Skeletal muscle tissue (tissue), 4 donors: ENCODE data around the gene EIF2S2. TPM values are rescaled to one million over a fixed set of nuclear protein-coding genes. Genes with fewer than 3 reads are reported as not detected.
"Not testable (repeated sequence)": the region's sequence is repeated elsewhere in the genome, so short reads cannot be mapped to it uniquely, and the experiment has no call there.

Source experiments
- H3K27ac ChIP-seq: one replicate; pipeline ENCODE4 v1.7.0; 2013; ENCODE audit warnings: mild to moderate bottlenecking, low read depth, low read length, inconsistent platforms
- H3K27me3 ChIP-seq, 3 donors: one replicate each; pipeline ENCODE4 v1.7.0; 2013; ENCODE audit warnings: low read length in 3 of 3; ENCODE audit not compliant: control insufficient read depth in 3 of 3, insufficient read depth in 3 of 3
- H3K36me3 ChIP-seq, 3 donors: one replicate each; pipeline ENCODE4 v1.7.0; 2013; ENCODE audit warnings: low read length in 3 of 3; ENCODE audit not compliant: control insufficient read depth in 3 of 3, insufficient read depth in 3 of 3
- H3K4me1 ChIP-seq, 3 donors: one replicate each; pipeline ENCODE4 v1.7.0; 2013; ENCODE audit warnings: low read length in 3 of 3, mild to moderate bottlenecking in 3 of 3; ENCODE audit not compliant: control insufficient read depth in 3 of 3, insufficient read depth in 3 of 3
- H3K4me3 ChIP-seq, 3 donors: one replicate each; pipeline ENCODE4 v1.7.0; 2013; ENCODE audit warnings: low read length in 3 of 3
- H3K9ac ChIP-seq, 3 donors: one replicate each; pipeline ENCODE4 v1.7.0; 2013; ENCODE audit warnings: low read length in 3 of 3, mild to moderate bottlenecking in 3 of 3, moderate library complexity in 2 of 3, low read depth in 1 of 3
- H3K9me3 ChIP-seq, 3 donors: one replicate each; pipeline ENCODE4 v1.7.0; 2013; ENCODE audit warnings: low read length in 3 of 3; ENCODE audit not compliant: control insufficient read depth in 3 of 3
- total RNA-seq: library from RNA; depleted of rRNA; stranded (reverse); fragments of >200 nt; gene quantifications from one replicate; pipeline ENCODE4 v1.2.3, GENCODE V29; 2014
- donor health status: Osteomylitis.

The EIF2S2 gene
- total RNA-seq, 1 donor from 2014 or later: 35.5 TPM

GRCh38 chr20:34135525-34136275, 23.7 kb upstream of the EIF2S2 start:
- H3K4me3 ChIP-seq, H3K36me3 ChIP-seq, H3K27ac ChIP-seq, H3K4me1 ChIP-seq, H3K9me3 ChIP-seq, H3K27me3 ChIP-seq, H3K9ac ChIP-seq: not testable (repeated sequence)

- not testable (repeated sequence) for H3K9me3 ChIP-seq, H3K36me3 ChIP-seq, H3K27ac ChIP-seq, H3K9ac ChIP-seq, H3K4me3 ChIP-seq, H3K4me1 ChIP-seq, H3K27me3 ChIP-seq
These were observed 21.4 kb upstream of the EIF2S2 start for GRCh38 chr20:34133365-34133860.

- not testable (repeated sequence) for H3K9ac ChIP-seq, H3K4me3 ChIP-seq
These were observed 20.9 kb upstream of the EIF2S2 start for GRCh38 chr20:34132943-34133342.

DNA sequence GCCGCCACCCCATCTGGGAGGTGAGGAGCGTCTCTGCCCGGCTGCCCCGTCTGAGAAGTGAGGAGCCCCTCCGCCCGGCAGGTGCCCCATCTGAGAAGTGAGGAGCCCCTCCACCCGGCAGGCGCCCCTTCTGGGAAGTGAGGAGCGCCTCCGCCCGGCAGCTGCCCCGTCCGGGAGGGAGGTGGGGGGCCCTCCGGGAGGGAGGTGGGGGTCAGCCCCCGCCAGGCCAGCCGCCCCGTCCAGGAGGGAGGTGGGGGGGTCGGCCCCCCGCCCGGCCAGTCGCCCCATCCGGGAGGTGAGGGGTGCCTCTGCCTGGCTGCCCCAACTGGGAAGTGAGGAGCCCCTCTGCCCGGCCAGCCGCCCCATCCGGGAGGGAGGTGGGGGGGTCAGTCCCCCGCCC, 20.4 kb upstream of the EIF2S2 start:
- H3K4me1 ChIP-seq, H3K9me3 ChIP-seq, H3K9ac ChIP-seq, H3K27ac ChIP-seq, H3K27me3 ChIP-seq, H3K36me3 ChIP-seq, H3K4me3 ChIP-seq: not testable (repeated sequence)

More at GRCh38 chr20:34132943-34133342, 20.9 kb upstream of the EIF2S2 start:
- not testable (repeated sequence) for H3K27ac ChIP-seq, H3K36me3 ChIP-seq, H3K4me1 ChIP-seq, H3K27me3 ChIP-seq, H3K9me3 ChIP-seq

DNA sequence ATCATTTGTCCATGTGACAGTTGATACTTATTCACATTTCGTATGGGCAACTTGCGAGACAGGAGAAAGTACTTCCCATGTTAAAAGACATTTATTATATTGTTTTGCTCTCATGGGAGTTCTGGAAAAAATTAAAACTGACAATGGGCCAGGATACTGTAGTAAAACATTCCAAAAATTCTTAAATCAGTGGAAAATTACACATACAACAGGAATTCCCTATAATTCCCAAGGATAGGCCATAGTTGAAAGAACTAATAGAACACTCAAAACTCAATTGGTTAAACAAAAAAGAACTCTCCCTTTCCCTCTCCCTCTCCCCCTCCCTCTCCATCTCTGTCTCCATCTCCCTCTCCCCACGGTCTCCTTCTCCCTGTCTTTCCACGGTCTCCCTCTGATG, 19.4 kb upstream of the EIF2S2 start:
- no peak overlapping the region for H3K9ac ChIP-seq
- H3K4me1 ChIP-seq: peaks cover 2 to 3% (median 2%) of the 10 kb centered on the region in 3 donors
- H3K27me3 ChIP-seq: no peaks in the 10 kb centered on the region
- H3K36me3 ChIP-seq: no peaks in the 10 kb centered on the region
- no peaks in the 10 kb centered on the region for H3K9me3 ChIP-seq
- H3K4me3 ChIP-seq: no peak overlapping the region
- H3K27ac ChIP-seq: no peak overlapping the region

GRCh38 chr20:34129518-34130162, 17.6 kb upstream of the EIF2S2 start:
- H3K36me3 ChIP-seq: no peaks in the 10 kb centered on the region
- no peaks in the 10 kb centered on the region for H3K27me3 ChIP-seq
- H3K9me3 ChIP-seq: no peaks in the 10 kb centered on the region
- H3K9ac ChIP-seq: peak overlapping the region in 2 of 3 donors; percentile 50 to 62
- peaks cover 2 to 3% (median 2%) of the 10 kb centered on the region in 3 donors for H3K4me1 ChIP-seq
- peak overlapping the region; percentile 47 to 55 (median 48) for H3K4me3 ChIP-seq
- H3K27ac ChIP-seq: no peak overlapping the region

- Histone ChIP-seq H3K36me3 (no peaks in the 10 kb centered on the region), H3K27me3 (no peaks in the 10 kb centered on the region), H3K4me3 (no peak overlapping the region), H3K9me3 (no peaks in the 10 kb centered on the region), H3K27ac (no peak overlapping the region), H3K9ac (no peak overlapping the region), H3K4me1 (peaks cover 2 to 3% (median 2%) of the 10 kb centered on the region in 3 donors)
These were observed 15.7 kb upstream of the EIF2S2 start for GRCh38 chr20:34127792-34128191.

DNA sequence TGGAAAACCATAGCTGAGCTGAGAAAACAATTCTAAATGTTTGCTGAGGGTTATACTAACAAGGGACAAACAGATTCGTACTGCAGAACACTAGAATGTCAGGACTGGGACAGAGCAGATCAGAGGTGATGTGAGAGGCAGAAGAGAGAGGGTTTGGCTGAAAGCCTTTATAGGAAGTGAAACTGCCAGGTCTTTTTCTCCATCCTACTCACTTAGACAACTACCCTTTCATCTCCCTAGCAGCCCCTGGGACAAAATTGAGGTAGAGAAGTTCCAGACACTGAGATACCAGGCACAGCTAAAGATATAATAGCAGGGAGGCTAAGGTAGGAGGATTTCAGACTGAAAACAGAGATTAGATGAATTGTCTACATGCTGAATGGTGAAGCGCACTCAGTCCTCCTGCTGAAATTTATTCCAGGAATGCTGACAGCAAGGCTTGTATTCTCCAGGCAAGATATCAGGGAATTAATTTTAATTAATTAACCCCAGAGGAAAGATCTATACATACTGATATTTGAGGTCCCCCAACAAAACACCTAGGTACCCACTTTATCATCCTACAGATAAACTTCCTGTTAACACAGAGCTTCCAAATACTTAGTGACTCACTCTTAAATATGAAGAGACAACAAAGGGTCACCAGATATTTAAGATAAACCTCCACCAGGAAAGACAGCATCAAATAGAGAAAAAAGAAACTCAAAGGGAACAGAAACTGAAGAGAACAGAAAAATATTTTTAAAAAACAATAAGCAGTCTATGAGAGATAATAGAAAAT, 12.6 kb upstream of the EIF2S2 start:
- Histone ChIP-seq H3K9ac (no peak overlapping the region), H3K4me1 (peaks cover 2 to 3% (median 2%) of the 10 kb centered on the region in 3 donors), H3K27ac (no peak overlapping the region), H3K36me3 (no peaks in the 10 kb centered on the region), H3K27me3 (no peaks in the 10 kb centered on the region), H3K4me3 (no peak overlapping the region), H3K9me3 (no peaks in the 10 kb centered on the region)

DNA sequence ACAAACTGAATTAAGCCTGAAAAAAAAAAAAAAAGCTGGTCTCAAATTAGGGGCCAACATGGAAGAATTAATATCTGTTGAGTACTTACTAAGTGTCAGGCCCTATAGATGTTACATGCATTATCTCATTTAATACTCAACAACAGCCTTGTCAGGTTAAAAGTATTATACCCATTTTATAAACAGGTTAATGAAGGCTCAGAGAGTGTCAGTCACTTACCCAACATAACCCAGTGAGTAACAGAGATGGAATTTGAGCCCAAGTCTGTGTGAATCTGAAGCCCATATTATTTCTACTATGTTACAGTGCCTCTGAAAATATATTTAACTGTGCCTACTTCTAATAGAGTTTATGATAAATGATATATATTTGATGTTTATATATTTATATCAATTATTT, 11.3 kb upstream of the EIF2S2 start:
- Histone ChIP-seq H3K9ac (no peak overlapping the region), H3K36me3 (no peaks in the 10 kb centered on the region), H3K27me3 (no peaks in the 10 kb centered on the region), H3K9me3 (no peaks in the 10 kb centered on the region), H3K4me3 (no peak overlapping the region), H3K27ac (no peak overlapping the region), H3K4me1 (no peaks in the 10 kb centered on the region)
